K562 (cell line): ENCODE results near the gene KLHL9.

Experiments used
- CEBPG ChIP-seq, 3 experiments: fragments of 200-800 bp in 1 of 3; sonication (Bioruptor generic) in 1 of 3; sonication (generic) in 1 of 3; formaldehyde crosslinking in 1 of 3; IDR thresholded peaks in 2 of 3; conservative IDR thresholded peaks in 1 of 3; 2 replicates each; pipeline versions ENCODE4 v1.6.1 to v1.8.0; 2016 to 2022; ENCODE audit warnings: missing compliant biosample characterization in 2 of 3, missing genetic modification characterization in 2 of 3, mild to moderate bottlenecking in 1 of 3, missing genetic modification reagents in 1 of 3
- CTCF ChIP-seq, 3 experiments: IDR thresholded peaks in 2 of 3; conservative IDR thresholded peaks in 1 of 3; 2 replicates each; pipeline ENCODE4 v1.5.1; 2011 to 2012; ENCODE audit warnings: low read length in 3 of 3, mild to moderate bottlenecking in 3 of 3, control low read depth in 2 of 3, improper control_type of control experiment in 1 of 3, inconsistent platforms in 1 of 3, low read depth in 1 of 3, mixed read lengths in 1 of 3, moderate library complexity in 1 of 3; ENCODE audit not compliant: insufficient read depth in 2 of 3
- EP300 ChIP-seq: IDR thresholded peaks from 2 replicates; pipeline ENCODE4 v1.6.1; 2012; ENCODE audit warnings: low read length, improper control_type of control experiment
- MGA ChIP-seq: fragments of 450-650 bp; IDR thresholded peaks from 2 replicates; pipeline ENCODE4 v1.6.1; 2016; ENCODE audit warnings: mild to moderate bottlenecking, moderate library complexity
- NCOA1 ChIP-seq: fragments of 450-650 bp; IDR thresholded peaks from 2 replicates; pipeline ENCODE4 v1.6.1; 2016; ENCODE audit warnings: low read depth
- NFATC3 ChIP-seq: fragments of 450-650 bp; IDR thresholded peaks from 2 replicates; pipeline ENCODE4 v1.6.1; 2017; ENCODE audit warnings: mild to moderate bottlenecking
- POLR2AphosphoS5 ChIP-seq: IDR thresholded peaks from 2 replicates; pipeline ENCODE4 v1.6.1; 2011; ENCODE audit warnings: mild to moderate bottlenecking, low read depth, low read length, moderate library complexity; ENCODE audit not compliant: control insufficient read depth, insufficient read depth
- PRDM10 ChIP-seq: fragments of 450-650 bp; IDR thresholded peaks from 2 replicates; pipeline ENCODE4 v1.6.1; 2018; ENCODE audit not compliant: partially characterized antibody
- SAP30 ChIP-seq: fragments of 200-600 bp; sonication (generic); IDR thresholded peaks from 2 replicates; pipeline ENCODE4 v1.6.1; 2012; ENCODE audit warnings: borderline replicate concordance, low read depth, mild to moderate bottlenecking, moderate library complexity, low read length, control low read depth, inconsistent platforms; ENCODE audit not compliant: insufficient read depth, poor library complexity, severe bottlenecking
- SMC3 ChIP-seq: conservative IDR thresholded peaks from 2 replicates; pipeline ENCODE4 v1.6.1; 2011; ENCODE audit warnings: low read depth, low read length, improper control_type of control experiment; ENCODE audit not compliant: insufficient read depth
- STAG1 ChIP-seq: sonication (generic); formaldehyde crosslinking; IDR thresholded peaks from 2 replicates; pipeline ENCODE4 v1.5.0; 2020; ENCODE audit warnings: missing genetic modification reagents, borderline replicate concordance
- TEAD1 ChIP-seq, 2 experiments: fragments of 450-650 bp in 1 of 2; sonication (generic) in 1 of 2; formaldehyde crosslinking; IDR thresholded peaks; 2 replicates each; pipeline versions ENCODE4 v1.4.0 to v1.8.0; 2020 to 2022; ENCODE audit warnings: mild to moderate bottlenecking in 2 of 2, missing genetic modification reagents in 1 of 2
- ZZZ3 ChIP-seq: fragments of 450-650 bp; IDR thresholded peaks from 2 replicates; pipeline ENCODE4 v1.6.1; 2016; ENCODE audit warnings: antibody characterized with exemption, mild to moderate bottlenecking, moderate library complexity
- TF ChIP-seq, protein P1 (sequence below): fragments of 250-450 bp; sonication (Bioruptor Pico); IDR thresholded peaks from 2 replicates; pipeline ENCODE4 v1.4.0; 2020

GRCh38 chr9:21316860-21317259 lies 18.3 kb downstream of the KLHL9 start:
- TF ChIP-seq STAG1 (CRISPR knock-in tag) (no peak), SMC3 (no peak), EP300 (no peak), NCOA1 (no peak), POLR2AphosphoS5 (no peak), CTCF (IDR thresholded peaks at IDR 0.05 in 2 of 3, conservative IDR thresholded peaks at IDR 0.05 in 1 of 3; ENCODE audit: insufficient read depth in 2 of 3, low read depth in 1 of 3, low read length in 3 of 3) (no peak), PRDM10 (no peak), SAP30 (no peak), TEAD1 (CRISPR knock-in tag; IDR thresholded peaks at IDR 0.05) (no peak), MGA (no peak), ZZZ3 (no peak), NFATC3 (no peak), CEBPG (CRISPR knock-in tag; IDR thresholded peaks at IDR 0.05) (no peak), CEBPG (tag; conservative IDR thresholded peaks at IDR 0.05 in 1 of 2, IDR thresholded peaks at IDR 0.05 in 1 of 2) (no peak)
- TF ChIP-seq, protein P1, sequence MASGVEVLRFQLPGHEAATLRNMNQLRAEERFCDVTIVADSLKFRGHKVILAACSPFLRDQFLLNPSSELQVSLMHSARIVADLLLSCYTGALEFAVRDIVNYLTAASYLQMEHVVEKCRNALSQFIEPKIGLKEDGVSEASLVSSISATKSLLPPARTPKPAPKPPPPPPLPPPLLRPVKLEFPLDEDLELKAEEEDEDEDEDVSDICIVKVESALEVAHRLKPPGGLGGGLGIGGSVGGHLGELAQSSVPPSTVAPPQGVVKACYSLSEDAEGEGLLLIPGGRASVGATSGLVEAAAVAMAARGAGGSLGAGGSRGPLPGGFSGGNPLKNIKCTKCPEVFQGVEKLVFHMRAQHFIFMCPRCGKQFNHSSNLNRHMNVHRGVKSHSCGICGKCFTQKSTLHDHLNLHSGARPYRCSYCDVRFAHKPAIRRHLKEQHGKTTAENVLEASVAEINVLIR, result no peak
